Measurements from ENCODE around the gene FMN2. TPM values are rescaled to one million over a fixed set of nuclear protein-coding genes. Genes with fewer than 3 reads are reported as not detected.

Gene FMN2
- total RNA-seq, 1 donor from 2014 or later: 0.52 TPM

DNA sequence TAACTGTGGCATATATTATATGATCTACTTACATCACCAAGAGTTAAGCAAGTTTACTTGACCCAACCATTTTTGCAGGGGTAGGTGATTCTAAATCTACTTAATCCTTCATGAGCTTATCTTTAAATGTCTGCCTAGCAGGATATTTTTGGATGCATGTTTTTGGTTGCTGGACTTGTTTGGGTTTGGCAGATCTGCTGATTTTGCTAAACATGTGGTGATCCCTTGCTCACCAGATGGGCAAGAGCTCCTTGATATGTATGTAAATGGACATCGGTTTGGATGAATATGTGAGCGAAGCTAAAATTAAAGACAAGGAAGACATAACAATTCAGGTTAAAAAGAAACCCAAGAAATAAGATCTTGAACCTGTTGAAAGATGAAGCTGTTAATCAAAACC is 36.7 kb downstream of the FMN2 start:
- H3K4me3 ChIP-seq: no peak overlapping the region
- intact Hi-C loops (cut with DNase I): no loop called here
- H3K9me3 ChIP-seq: no peaks in the 10 kb centered on the region
- ATAC-seq: no peak
- DNase-seq: no peak
- no peaks in the 10 kb centered on the region for H3K27me3 ChIP-seq
- H3K36me3 ChIP-seq: no peaks in the 10 kb centered on the region
- TF ChIP-seq, protein P1, sequence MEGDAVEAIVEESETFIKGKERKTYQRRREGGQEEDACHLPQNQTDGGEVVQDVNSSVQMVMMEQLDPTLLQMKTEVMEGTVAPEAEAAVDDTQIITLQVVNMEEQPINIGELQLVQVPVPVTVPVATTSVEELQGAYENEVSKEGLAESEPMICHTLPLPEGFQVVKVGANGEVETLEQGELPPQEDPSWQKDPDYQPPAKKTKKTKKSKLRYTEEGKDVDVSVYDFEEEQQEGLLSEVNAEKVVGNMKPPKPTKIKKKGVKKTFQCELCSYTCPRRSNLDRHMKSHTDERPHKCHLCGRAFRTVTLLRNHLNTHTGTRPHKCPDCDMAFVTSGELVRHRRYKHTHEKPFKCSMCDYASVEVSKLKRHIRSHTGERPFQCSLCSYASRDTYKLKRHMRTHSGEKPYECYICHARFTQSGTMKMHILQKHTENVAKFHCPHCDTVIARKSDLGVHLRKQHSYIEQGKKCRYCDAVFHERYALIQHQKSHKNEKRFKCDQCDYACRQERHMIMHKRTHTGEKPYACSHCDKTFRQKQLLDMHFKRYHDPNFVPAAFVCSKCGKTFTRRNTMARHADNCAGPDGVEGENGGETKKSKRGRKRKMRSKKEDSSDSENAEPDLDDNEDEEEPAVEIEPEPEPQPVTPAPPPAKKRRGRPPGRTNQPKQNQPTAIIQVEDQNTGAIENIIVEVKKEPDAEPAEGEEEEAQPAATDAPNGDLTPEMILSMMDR (IDR thresholded peaks at IDR 0.05): no peak
- H3K4me1 ChIP-seq: no peaks in the 10 kb centered on the region
- H3K27ac ChIP-seq: no peak overlapping the region

DNA sequence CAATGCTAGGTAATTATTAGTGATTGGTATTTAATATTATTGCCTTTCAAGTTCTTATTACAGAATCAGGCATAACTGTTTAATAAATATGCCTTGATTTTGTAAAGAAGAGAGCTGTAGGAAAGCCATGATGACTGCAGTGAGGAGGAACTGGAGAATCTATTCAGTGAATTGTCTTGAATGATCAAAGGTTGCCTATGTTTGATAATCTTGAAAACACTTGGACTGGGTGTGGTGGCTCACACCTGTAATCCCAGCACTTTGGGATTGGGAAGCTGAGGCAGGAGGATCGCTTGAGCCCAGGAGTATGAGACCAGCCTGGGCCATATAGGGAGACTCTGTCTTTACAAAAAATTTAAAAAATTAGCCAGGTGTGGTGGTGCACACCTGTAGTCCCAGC is 42.4 kb downstream of the FMN2 start:
- H3K4me1 ChIP-seq: no peaks in the 10 kb centered on the region
- DNase-seq (no peak), ATAC-seq (no peak)
- no peaks in the 10 kb centered on the region for H3K36me3 ChIP-seq
- H3K27me3 ChIP-seq: no peaks in the 10 kb centered on the region
- intact Hi-C loops (cut with DNase I): no loop called here
- no peaks in the 10 kb centered on the region for H3K9me3 ChIP-seq
- no peak overlapping the region for H3K27ac ChIP-seq
- no peak overlapping the region for H3K4me3 ChIP-seq
- TF ChIP-seq, protein P1 (IDR thresholded peaks at IDR 0.05): no peak

GRCh38 chr1:240134596-240134995 is 42.9 kb downstream of the FMN2 start:
- H3K27me3 ChIP-seq: no peaks in the 10 kb centered on the region
- H3K36me3 ChIP-seq: no peaks in the 10 kb centered on the region
- no peaks in the 10 kb centered on the region for H3K9me3 ChIP-seq
- DNase-seq: no peak
- no peak for ATAC-seq
- no peak overlapping the region for H3K27ac ChIP-seq
- TF ChIP-seq, protein P1 (IDR thresholded peaks at IDR 0.05): no peak
- H3K4me1 ChIP-seq: no peaks in the 10 kb centered on the region
- H3K4me3 ChIP-seq: no peak overlapping the region
- intact Hi-C loops (cut with DNase I): no loop called here

GRCh38 chr1:240136402-240136801 is 44.7 kb downstream of the FMN2 start:
- Histone ChIP-seq H3K4me1 (no peaks in the 10 kb centered on the region), H3K4me3 (no peak overlapping the region), H3K27me3 (no peaks in the 10 kb centered on the region), H3K27ac (no peak overlapping the region), H3K9me3 (no peaks in the 10 kb centered on the region), H3K36me3 (no peaks in the 10 kb centered on the region)
- DNase-seq (no peak), ATAC-seq (no peak)
- TF ChIP-seq, protein P1 (IDR thresholded peaks at IDR 0.05): no peak
- intact Hi-C loops (cut with DNase I): no loop called here

- TF ChIP-seq, protein P1 (IDR thresholded peaks at IDR 0.05): no peak
- DNase-seq (no peak), ATAC-seq (no peak)
- Histone ChIP-seq H3K27me3 (no peaks in the 10 kb centered on the region), H3K9me3 (no peaks in the 10 kb centered on the region), H3K36me3 (no peaks in the 10 kb centered on the region), H3K4me1 (no peaks in the 10 kb centered on the region), H3K27ac (no peak overlapping the region), H3K4me3 (no peak overlapping the region)
- intact Hi-C loops (cut with DNase I): no loop called here
Observed at GRCh38 chr1:240138867-240139266, 47.2 kb downstream of the FMN2 start.

DNA sequence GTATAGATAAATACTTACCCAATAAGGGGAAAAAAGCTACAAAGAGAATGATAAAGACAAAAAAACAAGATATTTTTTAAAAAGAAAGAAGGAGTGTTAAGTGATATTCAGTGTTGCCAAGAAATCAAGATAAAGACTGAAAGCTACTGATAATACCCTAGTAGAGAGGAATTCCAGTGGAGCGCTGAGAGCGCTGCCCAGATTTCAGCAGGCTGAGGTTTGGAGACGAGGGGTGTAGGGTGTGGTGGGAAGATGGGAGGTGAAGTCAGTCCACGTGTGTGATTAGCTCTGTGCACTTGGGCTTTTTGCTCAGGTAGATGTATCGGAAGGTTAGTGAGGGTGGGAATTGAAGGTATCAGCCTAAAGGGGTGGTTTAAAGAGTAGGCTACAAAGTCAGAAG is 47.8 kb downstream of the FMN2 start:
- Histone ChIP-seq H3K4me3 (no peak overlapping the region), H3K36me3 (no peaks in the 10 kb centered on the region), H3K27ac (no peak overlapping the region), H3K9me3 (no peaks in the 10 kb centered on the region), H3K4me1 (no peaks in the 10 kb centered on the region), H3K27me3 (no peaks in the 10 kb centered on the region)
- DNase-seq (no peak), ATAC-seq (no peak)
- TF ChIP-seq, protein P1 (IDR thresholded peaks at IDR 0.05): no peak
- intact Hi-C loops (cut with DNase I): no loop called here
